ENCODE data around the gene CDK5RAP2. TPM values are rescaled to one million over a fixed set of nuclear protein-coding genes. Genes with fewer than 3 reads are reported as not detected.

The CDK5RAP2 gene
- total RNA-seq, 1 donor from 2014 or later, result 50.8 TPM

- no peak for TF ChIP-seq CTCF (IDR thresholded peaks at IDR 0.05; ENCODE audit: unreplicated experiment)
- Mint-ChIP-seq H3K9me3 (ENCODE audit: unreplicated experiment) (no peaks in the 10 kb centered on the region), H3K36me3 (ENCODE audit: low read depth, unreplicated experiment) (peaks cover 27% of the 10 kb centered on the region), H3K27me3 (ENCODE audit: unreplicated experiment) (no peaks in the 10 kb centered on the region), H3K27ac (ENCODE audit: unreplicated experiment) (no peak overlapping the region), H3K4me1 (ENCODE audit: unreplicated experiment) (peaks cover 22% of the 10 kb centered on the region), H3K4me3 (ENCODE audit: unreplicated experiment) (no peak overlapping the region)
- no peak for DNase-seq (ENCODE audit: low spot score)
These were observed 35.5 kb downstream of the CDK5RAP2 start for GRCh38 chr9:120544441-120544840.

GRCh38 chr9:120542701-120543490 lies 37.1 kb downstream of the CDK5RAP2 start:
- no peak for DNase-seq (ENCODE audit: low spot score)
- H3K27me3 Mint-ChIP-seq (ENCODE audit: unreplicated experiment), result no peaks in the 10 kb centered on the region
- H3K36me3 Mint-ChIP-seq (ENCODE audit: low read depth, unreplicated experiment), result peaks cover 27% of the 10 kb centered on the region
- no peak for TF ChIP-seq CTCF (IDR thresholded peaks at IDR 0.05; ENCODE audit: unreplicated experiment)
- H3K27ac Mint-ChIP-seq (ENCODE audit: unreplicated experiment), result peak overlapping the region; percentile 5
- peak overlapping the region; percentile 3 for H3K4me3 Mint-ChIP-seq (ENCODE audit: unreplicated experiment)
- peaks cover 36% of the 10 kb centered on the region for H3K4me1 Mint-ChIP-seq (ENCODE audit: unreplicated experiment)
- H3K9me3 Mint-ChIP-seq (ENCODE audit: unreplicated experiment), result no peaks in the 10 kb centered on the region

- Mint-ChIP-seq H3K27ac (ENCODE audit: unreplicated experiment) (peak overlapping the region; percentile 72), H3K36me3 (ENCODE audit: low read depth, unreplicated experiment) (peaks cover 21% of the 10 kb centered on the region), H3K4me3 (ENCODE audit: unreplicated experiment) (no peak overlapping the region), H3K9me3 (ENCODE audit: unreplicated experiment) (no peaks in the 10 kb centered on the region), H3K4me1 (ENCODE audit: unreplicated experiment) (peaks cover 36% of the 10 kb centered on the region), H3K27me3 (ENCODE audit: unreplicated experiment) (no peaks in the 10 kb centered on the region)
- no peak for TF ChIP-seq CTCF (IDR thresholded peaks at IDR 0.05; ENCODE audit: unreplicated experiment)
- no peak for DNase-seq (ENCODE audit: low spot score)
These were observed 38.0 kb downstream of the CDK5RAP2 start for GRCh38 chr9:120541921-120542320.

GRCh38 chr9:120539951-120540350 lies 40.0 kb downstream of the CDK5RAP2 start:
- DNase-seq (ENCODE audit: low spot score), result no peak
- Mint-ChIP-seq H3K36me3 (ENCODE audit: low read depth, unreplicated experiment) (peaks cover 19% of the 10 kb centered on the region), H3K4me3 (ENCODE audit: unreplicated experiment) (no peak overlapping the region), H3K4me1 (ENCODE audit: unreplicated experiment) (peaks cover 36% of the 10 kb centered on the region), H3K9me3 (ENCODE audit: unreplicated experiment) (no peaks in the 10 kb centered on the region), H3K27me3 (ENCODE audit: unreplicated experiment) (no peaks in the 10 kb centered on the region), H3K27ac (ENCODE audit: unreplicated experiment) (no peak overlapping the region)
- TF ChIP-seq CTCF (IDR thresholded peaks at IDR 0.05; ENCODE audit: unreplicated experiment), result no peak

GRCh38 chr9:120538339-120538738 lies 41.6 kb downstream of the CDK5RAP2 start:
- Mint-ChIP-seq H3K36me3 (ENCODE audit: low read depth, unreplicated experiment) (peaks cover 22% of the 10 kb centered on the region), H3K27me3 (ENCODE audit: unreplicated experiment) (peaks cover 2% of the 10 kb centered on the region), H3K4me1 (ENCODE audit: unreplicated experiment) (peaks cover 36% of the 10 kb centered on the region), H3K9me3 (ENCODE audit: unreplicated experiment) (no peaks in the 10 kb centered on the region), H3K4me3 (ENCODE audit: unreplicated experiment) (no peak overlapping the region), H3K27ac (ENCODE audit: unreplicated experiment) (peak overlapping the region; percentile 32)
- DNase-seq (ENCODE audit: low spot score), result no peak
- no peak for TF ChIP-seq CTCF (IDR thresholded peaks at IDR 0.05; ENCODE audit: unreplicated experiment)
